COLO668 (cell line): ENCODE measurements around the gene KIF16B.

ENCODE experiments used
- DNase-seq: peaks from one replicate; lab custom pipeline; 2025; ENCODE audit not compliant: unreplicated experiment; lab: John Stamatoyannopoulos, UW

KIF16B gene

GRCh38 chr20:16364320-16364687 lies 208.9 kb downstream of the KIF16B start:
- DNase-seq: no peak

DNA sequence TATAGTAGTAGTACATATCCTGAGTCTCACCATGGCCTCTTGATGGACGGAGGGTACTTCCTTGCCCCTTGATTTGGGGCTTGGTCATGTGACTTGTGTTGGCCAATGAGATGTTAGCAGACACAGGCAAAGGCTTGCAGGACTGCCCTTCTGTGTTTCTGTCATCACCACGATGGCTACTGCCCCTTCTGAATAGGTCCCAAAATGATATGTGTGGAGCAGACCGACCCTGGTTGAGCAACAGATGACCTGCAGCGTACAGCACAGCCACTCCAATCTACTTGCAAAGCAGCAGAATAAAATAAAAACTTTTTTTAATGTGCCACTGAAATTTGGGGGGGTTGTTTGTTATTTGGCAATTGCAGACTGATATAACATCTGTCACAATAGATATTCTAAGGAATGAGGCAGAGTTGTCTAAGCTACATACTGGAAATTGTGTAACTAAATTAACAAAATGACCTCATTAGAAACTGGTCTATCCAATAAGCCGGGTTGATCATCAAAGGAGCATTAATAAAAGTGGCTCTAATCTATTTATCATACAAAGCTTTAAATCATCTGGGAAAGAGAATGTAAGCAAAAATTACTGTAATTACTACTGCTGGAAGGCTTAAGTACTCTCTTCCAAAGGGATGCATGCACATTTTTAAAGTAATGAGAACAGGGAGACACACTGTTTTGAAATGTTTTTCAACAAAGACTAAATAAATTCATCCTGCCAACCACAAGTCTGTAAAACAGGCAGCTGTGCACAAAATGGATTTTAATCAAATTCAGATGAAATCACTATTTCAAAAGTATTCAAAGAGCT lies 209.5 kb downstream of the KIF16B start:
- DNase-seq: no peak

DNA sequence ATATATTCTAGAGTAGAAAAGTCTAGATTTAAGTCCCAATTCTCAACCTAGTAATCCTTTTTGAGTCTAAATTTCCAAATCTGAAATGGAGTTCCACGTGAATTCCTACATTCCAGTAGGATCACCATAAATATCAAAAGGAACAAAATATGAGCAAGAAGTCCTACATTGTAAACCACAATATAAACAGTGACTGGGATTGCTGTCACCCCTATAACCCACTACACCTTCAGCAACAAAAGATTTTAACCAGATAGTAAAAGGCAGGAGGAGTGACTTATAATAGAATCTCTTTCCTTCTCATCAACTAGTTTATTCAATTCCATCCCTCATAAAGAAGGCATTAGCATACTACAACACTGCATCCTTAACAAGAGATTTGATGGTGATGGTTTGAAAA lies 210.6 kb downstream of the KIF16B start:
- no peak for DNase-seq

GRCh38 chr20:16360668-16361067 lies 212.6 kb downstream of the KIF16B start:
- DNase-seq: no peak

DNA sequence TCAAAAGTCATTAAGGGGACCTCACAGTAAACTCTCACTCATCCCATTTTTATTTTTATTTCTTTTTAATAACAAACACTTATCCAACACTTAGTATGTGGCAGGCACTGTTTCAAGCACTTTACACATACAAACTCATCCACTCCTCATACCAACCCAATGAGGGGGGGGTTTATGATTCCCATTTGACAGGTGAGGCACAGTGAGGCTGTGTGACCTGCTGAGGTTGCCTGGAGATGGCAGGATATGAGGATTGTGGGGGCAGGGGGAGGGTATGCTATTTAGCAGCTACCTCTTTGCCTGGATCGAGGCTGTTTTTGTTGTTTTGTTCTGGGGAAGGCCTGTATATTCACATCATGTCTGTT lies 219.8 kb downstream of the KIF16B start:
- no peak for DNase-seq

DNA sequence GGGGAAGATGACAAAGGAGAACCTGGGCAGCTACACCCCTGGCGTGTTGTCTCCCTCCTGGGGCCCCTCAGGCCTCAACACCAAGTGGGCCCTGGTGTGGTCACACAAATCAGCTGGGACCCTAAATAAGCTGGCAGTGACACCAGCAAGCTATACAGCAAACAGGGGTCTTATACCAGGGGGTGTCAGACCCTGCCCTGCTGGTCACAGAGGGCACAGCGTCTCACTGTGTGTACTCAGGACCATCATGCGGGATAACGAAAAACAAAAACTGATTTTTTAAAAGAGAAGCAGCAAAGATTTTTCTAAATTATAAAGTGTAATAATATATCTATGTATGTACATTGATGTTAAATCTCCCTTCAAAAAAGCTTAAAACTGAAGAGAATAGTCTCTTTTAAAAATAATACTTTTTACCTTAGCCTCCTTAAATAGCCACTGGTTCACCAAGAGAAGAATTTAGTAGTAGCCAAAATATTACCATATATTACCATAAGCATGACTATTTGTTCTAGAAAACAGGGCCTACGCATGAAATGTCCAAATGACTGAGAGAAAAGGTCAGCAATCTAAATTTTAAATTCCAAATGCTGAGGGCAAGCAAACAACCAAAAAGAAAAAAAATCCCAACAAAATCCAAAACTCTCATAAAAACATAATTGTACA lies 220.4 kb downstream of the KIF16B start:
- DNase-seq: no peak

DNA sequence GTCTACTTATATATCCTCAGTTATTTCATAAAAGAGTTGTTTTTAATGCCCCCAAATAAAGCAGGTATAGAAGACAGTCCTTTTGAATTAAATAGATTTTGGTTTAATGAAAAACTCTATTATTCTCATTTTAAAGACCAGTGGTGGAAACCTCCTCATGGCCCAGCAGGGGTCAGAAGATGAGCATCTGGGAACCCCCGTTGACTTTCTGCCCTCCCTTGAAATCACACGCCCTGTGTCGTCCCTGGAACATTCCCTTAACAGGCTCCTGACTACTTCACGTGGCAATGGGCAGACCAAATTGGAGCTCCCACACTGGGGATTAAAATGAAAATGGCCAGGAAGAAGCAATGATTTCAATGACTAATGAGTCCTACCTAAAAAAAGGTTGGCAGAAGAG lies 220.9 kb downstream of the KIF16B start:
- no peak for DNase-seq

DNA sequence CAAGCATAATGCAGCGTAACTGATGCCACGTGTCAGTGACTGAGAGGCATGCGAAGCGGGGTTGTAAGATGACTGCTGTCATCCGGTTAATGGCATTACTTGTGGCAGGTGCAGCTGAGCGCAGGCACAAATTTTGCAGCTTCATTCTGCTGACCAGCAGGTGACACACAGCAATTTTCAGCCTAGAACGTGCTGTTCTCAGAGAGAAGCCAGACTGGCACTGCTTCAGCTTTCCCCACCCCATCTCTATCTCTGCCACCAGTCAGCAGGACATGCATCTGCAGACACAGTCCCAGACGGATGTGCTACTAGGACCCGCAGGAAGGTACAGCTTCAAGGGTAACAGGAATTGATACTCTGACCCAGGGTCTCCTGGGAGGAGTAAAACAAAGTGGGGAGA lies 221.8 kb downstream of the KIF16B start:
- DNase-seq: no peak

GRCh38 chr20:16350465-16350864 lies 222.8 kb downstream of the KIF16B start:
- no peak for DNase-seq

GRCh38 chr20:16349523-16350260 lies 223.6 kb downstream of the KIF16B start:
- no peak for DNase-seq

DNA sequence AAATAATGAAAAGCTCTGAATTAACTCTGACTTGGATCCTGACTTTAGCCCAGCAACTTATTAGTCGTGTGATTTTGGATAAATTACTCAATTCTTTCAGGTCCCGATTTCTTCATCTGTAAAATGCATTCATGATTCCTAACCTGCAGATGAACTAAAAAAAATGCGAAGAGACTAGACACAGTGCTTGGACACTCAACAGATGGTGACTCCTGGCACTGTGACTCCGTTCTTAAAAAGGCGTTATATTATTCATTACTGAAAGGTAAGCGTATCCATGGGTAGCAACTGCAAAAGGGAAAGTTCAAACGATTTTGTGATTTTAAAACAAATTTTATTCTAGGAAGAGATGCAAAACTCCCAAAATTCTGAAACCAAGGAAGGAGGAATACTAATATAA lies 226.3 kb downstream of the KIF16B start:
- DNase-seq: no peak

- DNase-seq: no peak
Measured at GRCh38 chr20:16337707-16338106, 235.5 kb downstream of the KIF16B start.

GRCh38 chr20:16327606-16328005 lies 245.6 kb downstream of the KIF16B start:
- no peak for DNase-seq

- DNase-seq: no peak
Measured at GRCh38 chr20:16321291-16321690, 252.0 kb downstream of the KIF16B start.

- no peak for DNase-seq
Measured at GRCh38 chr20:16317445-16318362, 255.5 kb downstream of the KIF16B start.

- DNase-seq: no peak
Measured at GRCh38 chr20:16316513-16316912, 256.7 kb downstream of the KIF16B start.

DNA sequence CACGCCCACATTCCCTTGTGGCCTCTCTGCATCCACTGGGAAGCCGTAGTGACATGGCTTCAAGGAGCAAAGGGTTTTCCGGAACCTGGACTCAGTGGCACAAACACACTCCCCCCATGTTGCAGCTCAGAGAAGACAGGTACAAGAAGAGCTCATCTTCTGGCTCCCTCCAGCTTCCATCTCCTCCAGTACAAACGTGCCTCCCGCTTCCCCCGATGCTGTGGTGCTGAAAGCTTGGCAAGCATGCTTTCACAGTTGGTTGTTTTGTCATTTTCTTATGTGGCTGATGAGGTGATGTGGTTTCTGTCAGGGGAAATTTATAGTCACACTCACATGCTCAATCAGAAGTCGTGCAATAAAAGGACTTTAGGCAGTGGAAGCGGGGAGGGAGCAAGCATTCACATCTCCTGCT lies 258.5 kb downstream of the KIF16B start:
- DNase-seq: no peak

DNA sequence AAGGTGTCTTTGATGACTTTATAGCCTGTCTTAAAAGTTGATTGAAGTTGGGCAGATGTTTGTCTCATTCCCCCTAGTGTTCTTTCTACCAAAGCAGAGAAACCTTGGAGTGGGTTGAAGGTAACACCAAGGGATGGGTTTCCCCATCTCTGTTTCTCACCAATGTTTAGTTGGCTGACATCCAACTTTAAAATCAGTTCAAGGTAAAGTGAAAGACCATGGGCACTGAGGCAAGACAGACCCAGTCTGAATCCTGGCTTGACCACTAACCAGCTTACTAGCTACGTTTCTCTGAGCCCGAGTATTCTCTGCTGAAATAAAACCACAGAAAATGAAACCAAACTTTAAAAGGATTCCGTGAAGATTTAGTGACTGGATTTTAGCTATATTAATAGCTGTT lies 258.9 kb downstream of the KIF16B start:
- DNase-seq: no peak

DNA sequence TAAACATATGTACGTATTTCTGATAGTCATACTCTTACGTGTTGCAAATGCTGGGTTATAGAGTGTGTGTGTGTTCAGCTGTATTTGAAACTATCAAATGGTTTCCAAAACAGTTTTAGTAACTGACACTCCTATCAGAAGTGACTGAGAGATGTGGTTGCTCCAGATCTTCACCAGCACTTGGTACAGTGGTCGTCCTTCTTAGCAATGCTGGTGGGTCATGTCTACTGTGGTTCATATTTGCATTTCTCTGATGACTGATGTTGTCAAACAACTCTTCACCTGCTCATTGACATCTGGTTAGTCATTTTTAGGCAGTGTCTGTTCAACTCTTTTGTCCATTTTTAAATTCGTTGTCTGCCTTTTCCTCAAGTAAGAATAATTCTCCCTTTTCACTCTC lies 259.3 kb downstream of the KIF16B start:
- no peak for DNase-seq

DNA sequence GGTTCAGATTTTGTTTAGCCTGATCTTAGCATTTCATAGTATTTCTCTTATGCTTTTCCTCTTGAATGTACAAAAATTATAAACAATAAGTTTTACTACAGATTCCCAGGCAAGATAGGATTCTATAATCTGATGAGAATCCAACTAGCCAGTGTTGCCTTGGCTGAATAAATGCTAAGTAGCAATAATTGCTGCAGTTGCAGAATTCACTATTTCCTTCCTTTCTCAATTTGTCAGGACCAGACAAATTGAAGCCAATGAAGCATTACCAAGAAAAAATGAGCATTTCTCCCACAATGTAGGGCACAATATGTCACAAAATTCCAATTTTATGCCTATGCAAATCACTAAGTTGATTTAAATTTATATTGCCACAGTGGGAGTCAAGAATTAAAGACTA lies 260.2 kb downstream of the KIF16B start:
- DNase-seq: no peak

DNA sequence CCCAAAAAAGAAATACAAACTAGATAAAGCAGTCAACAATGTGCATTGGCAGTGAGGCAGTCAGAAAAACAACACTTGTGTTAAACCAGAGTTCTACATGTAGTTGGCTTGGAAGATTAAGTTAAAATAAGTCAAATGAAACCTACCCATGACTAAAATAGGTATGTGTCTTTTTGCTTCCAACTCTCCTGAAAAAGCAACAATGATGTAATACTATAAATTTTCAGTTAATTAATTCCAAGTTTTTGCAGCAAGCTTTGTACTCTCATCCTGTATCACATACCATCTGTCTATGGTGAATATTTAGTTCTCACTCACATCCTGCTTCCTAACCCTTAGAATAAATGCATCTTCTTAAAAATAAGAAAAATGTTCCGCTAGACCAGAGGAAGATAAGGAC lies 261.5 kb downstream of the KIF16B start:
- no peak for DNase-seq
